Measurements from ENCODE around the gene HBP1.
"Not testable (repeated sequence)": the region's sequence is repeated elsewhere in the genome, so short reads cannot be mapped to it uniquely, and the experiment has no call there.

Gene HBP1, protein sequence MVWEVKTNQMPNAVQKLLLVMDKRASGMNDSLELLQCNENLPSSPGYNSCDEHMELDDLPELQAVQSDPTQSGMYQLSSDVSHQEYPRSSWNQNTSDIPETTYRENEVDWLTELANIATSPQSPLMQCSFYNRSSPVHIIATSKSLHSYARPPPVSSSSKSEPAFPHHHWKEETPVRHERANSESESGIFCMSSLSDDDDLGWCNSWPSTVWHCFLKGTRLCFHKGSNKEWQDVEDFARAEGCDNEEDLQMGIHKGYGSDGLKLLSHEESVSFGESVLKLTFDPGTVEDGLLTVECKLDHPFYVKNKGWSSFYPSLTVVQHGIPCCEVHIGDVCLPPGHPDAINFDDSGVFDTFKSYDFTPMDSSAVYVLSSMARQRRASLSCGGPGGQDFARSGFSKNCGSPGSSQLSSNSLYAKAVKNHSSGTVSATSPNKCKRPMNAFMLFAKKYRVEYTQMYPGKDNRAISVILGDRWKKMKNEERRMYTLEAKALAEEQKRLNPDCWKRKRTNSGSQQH

DNA sequence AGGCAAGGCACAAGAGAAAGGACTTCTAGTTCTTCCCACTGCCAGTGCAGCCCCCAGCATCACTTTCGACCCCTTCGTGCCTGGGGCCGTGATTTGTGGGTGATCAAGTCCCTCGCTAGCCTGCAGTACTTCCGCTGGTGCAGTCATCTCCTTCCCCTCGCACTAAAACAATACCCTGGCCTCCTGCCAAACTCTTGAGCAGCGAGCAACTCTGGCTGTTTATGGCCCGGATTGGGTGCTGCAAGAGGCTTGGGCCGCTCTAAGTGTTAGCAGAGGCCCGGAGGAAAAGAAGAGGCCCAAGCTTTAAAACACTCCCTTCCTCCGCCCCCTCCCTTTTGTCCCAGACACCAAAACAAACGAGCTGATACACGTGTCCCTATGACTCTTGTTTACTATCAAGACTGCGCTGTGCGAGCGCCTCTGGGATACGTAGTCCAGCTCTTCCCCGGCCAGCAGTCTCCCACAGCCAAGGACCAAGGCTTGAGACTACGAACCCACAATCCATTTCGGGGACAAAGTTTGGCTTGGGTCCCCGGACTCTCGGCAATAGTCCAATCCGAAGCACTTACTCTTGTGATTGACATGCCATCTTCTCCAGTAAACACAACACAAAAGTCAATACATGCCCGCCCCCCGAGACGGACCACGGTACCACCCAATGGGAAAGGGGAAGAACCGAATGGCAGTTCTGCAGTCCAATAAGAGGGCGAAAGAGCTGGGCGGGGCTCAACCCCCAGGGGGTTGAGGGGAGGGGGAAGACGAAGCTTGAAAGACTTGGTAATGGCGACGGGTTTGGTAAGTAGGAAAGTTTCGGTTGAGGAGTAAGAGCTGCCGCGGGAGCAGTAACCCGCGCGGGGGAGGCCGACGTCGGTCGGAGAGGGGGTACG lies at the start of gene HBP1:
HBP1 (plus strand) TSS at position 771 of the 887 bp plus-strand sequence. CDS start 10,891 bp downstream, outside the sequence.
- peak; percentile 98 for DNase-seq (ENCODE audit: low read depth)

DNA sequence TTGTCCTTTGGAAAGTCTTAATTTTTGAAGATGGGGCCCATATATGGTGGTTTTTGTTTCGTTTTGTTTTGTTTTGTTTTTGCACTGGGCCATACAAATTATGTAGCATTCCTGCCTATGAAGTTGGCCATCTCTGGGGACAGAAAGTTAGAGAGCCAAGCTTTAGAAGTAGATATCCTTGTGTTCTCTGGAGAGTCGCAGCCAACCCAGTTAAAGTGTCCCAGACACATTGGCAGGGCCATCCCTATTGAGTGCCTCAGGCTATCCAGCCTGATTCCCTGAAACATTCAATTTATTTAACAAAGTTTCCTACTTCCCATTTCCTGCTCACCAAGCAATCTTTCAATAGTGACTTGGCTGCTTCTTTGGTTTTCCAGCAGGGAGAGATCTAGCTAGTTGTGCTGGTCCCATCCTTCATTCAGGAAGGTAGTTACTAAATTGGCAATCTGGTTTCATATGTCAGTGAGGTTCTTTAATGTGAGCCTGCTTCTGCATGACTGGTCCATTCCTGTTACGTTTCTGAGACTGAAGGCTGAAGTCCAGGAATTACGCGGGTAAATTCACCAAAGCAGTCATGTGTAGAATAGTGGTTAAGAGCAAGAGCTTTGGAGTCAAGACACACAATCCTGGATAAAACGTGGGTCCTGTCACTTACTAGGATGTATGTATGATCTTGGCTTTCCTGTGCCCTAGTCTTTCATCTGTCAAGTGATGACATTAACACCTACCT lies 49.3 kb upstream of the HBP1 start:
- DNase-seq (ENCODE audit: low read depth) = no peak

DNA sequence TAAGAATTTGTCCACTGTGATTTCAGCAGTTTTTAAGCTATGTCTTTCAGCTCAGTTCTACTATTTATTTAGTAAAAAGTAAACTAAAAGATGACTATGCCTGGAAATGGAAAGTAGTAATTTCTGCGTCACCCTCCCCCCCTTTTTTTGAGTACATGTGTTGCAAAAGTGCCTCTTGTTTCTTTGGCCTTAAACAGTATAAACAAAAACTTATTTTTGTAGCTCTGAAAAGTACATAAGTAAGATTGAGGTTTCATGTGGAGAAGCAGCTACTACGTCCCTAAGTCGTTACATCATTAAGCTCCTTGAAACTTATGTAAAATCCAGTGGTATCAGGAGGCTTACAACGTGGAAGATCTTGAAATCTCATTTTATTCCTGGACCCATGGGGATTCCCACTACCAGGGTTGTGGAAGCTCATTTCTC lies 46.3 kb upstream of the HBP1 start:
- no peak for DNase-seq (ENCODE audit: low read depth)

DNA sequence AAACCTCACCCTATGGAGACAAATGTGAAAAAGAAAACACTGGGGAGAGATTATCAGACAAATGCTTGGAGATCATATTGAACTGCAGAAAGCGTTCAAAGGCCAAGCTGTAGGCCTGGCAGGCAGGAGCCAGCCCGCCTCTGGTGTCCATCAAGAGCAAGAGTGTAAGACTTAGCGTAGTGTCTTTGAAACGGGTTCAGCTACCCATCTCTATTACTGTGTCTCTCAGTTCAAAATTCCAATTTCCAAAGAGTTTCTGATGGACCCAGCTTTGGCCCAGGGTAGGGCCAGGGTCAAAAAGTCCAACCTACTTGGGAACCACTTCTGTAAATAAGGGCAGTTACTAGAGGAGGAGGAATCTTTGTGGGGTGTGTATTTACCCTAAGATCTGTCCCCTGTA lies 45.4 kb upstream of the HBP1 start:
- no peak for DNase-seq (ENCODE audit: low read depth)

DNA sequence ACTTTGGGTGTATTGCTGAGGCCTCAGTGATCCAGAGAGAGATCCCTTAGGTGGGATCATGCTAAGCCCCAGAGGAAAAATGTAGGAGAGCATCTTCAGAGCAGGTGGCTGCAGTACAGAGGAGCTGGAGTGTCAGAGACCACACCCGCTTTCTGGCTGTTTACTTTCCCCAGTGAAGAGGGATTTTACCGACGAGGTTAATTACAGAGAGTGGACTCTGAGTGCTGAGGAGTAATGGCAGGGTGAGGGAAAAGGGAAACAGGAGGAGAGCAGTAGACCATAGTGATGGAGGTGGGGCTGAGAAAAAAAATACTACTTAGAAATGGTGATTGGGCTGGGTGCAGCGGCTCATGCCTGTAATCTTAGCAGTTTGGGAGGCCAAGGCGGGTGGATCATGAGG lies 43.3 kb upstream of the HBP1 start:
- no peak for DNase-seq (ENCODE audit: low read depth)

DNA sequence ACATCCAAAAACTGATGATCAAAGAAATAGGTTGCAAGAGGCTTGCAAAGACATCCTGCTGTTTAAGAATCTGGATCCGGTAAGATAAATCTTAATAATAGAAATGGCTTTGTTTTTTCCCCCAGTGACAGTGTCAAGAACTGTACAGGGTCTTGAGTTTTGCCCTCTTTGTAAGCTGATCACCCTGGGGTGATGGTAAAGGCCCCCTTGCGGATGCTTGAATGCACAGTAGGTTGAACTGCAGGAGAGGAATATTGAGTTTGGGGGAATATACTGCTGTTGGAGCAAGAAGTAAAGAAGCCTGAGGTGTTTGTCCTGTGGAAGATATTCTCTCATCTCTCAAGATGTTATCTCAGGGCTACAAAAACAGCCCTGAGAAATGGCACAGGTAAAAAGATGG lies 40.6 kb upstream of the HBP1 start:
- no peak for DNase-seq (ENCODE audit: low read depth)

DNA sequence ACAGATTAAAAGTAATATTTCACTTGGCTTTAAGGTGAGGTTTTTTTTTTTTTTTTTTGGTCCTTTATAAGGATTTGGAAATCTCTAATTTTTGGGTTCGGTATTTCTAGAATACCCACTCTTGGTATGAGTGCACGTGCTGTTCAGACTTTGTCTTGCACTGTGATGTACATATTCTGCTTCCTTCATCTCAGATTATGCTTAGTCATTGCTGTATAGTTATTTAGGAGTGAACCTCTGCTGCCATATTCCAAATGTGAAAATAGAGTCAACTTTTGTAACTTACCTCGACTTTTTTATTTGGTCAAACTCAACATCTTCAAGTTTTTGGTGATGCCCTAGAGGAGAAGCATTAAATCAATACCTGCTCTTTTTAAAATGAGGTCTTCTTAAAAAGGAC lies 40.1 kb upstream of the HBP1 start:
- no peak for DNase-seq (ENCODE audit: low read depth)

DNA sequence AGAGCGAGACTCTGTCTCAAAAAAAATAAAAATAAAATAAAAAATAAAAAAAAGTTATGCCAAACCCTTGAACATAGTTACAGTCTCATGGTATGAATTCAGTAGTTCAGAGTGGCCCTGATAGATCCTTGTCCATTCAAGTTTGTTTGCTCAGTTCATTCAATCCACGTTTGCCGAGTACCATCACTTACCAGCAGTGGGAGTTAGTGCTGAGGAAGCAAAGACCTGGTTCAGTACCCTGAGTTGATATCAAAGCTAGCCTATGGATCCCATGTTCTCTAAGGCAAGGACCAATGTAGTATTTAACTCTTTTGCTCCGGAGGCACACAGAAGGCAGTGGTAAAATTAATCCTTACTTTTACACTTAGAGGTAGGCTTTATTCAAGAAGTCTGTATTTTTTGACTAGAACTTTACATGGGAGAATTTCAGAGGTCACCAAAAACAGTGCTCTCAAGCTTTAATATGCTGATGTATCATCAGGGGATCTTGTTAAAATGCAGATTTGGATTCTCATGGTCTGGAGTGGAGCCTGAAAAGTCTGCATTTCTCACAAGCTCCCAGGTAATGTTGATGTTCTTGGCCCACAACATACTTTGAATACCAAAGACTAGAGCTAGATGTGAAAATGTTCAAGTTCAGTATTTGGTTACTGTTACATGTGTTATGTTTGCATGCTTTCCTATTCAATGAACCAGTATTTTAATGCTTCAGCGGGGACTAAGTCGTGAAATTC lies 38.1 kb upstream of the HBP1 start:
- DNase-seq (ENCODE audit: low read depth) = no peak

DNA sequence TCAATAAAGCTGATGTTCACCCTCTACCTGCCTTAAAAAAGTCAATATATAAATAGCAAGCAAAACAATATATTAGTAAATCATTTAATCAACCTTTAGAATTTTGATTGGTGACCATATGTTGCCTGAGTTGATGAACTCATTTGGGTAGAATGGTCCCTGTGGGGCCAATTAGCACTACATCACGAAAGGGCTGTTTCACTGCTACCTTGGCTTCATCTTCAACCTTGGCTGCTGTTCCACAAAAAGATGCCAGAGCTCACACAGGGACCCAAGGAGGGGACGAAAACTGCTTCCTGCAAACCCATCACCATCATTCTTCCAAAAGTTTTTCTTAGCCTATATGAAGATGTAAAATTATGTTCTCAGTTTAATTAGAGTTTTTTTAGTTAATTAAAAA lies 35.4 kb upstream of the HBP1 start:
- DNase-seq (ENCODE audit: low read depth) = no peak

DNA sequence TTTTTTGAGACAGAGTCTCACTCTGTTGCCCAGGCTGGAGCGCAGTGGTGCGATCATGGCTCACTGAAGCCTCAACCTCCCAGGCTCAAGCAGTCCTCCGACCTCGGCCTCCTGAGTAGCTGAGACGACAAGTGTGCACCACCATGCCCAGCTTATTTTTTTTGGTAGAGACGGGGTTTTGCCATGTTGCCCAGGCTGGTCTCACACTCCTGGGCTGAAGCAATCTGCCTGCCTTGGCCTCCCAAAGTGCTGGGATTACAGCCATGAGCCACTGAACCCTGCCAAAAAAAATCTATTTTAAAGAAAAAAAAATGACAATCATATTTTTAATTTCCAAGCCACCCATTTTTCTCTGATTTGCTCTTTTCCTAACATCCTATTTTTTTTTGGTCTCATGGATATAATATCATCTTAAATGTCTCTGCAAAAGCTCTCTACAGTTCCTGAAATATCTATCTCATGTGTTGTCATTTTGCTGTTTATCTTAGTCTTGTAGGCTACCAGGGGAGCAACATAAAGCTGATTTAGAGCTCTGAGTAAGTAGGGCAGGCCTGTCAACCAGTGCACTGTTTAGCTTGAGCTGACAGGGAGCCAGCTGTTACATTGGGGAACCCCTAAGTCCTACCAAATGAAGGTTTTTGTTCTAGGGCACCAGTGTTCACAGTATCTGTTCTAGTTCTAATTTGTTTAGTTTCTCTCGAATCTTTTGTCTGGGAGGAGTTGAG lies 29.9 kb upstream of the HBP1 start:
- DNase-seq (ENCODE audit: low read depth) = no peak

DNA sequence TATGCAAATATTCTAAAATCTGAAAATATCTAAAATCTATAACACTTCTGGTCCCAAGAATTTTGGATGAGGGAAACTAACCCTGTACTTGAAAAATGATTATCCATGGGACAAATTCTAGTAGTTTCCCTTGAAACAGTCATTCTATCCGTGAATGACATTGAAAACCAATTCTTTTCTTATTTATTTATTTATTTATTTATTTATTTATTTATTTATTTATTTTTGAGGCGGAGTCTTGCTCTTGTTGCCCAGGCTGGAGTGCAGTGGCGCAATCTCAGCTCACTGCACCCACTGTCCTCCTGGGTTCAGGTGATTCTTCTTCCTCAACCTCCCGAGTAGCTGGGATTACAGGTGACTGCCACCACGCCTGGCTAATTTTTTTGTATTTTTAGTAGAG lies 24.9 kb upstream of the HBP1 start:
- not testable (repeated sequence) for DNase-seq (ENCODE audit: low read depth)

DNA sequence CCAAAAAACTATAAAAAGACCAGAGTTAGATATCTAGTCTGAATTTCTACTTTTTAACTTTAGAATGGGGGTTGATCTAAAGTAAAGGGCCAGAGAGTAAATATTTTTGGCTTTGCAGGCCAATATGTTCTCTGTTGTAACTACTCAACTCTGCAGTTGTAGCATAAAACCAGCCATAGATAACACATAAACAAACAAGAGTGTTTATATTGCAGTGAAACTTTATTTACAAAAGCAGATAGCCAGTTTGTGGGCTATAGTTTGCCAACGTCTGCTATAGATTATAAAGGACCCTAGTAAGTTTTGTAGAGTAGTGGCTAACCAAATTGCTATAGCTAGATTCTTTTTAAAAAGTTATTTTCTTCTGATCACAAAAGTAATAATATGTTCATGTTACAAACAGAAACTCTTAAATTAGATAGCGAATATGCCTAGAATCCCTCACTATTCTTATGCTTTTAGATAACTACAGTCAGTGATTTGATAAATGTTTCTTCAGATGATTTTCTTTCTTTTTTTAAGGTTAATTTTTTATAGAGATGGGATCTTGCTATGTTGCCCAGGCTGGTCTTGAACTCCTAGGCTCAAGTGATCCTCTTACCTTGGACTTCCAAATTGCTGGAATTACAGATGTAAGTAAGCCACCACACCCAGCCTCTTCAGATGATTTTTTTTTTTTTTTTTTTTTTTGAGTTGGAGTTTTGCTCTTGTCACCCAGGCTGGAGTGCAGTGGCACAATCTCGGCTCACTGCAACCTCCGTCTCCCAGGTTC lies 23.6 kb upstream of the HBP1 start:
- DNase-seq (ENCODE audit: low read depth) = no peak

DNA sequence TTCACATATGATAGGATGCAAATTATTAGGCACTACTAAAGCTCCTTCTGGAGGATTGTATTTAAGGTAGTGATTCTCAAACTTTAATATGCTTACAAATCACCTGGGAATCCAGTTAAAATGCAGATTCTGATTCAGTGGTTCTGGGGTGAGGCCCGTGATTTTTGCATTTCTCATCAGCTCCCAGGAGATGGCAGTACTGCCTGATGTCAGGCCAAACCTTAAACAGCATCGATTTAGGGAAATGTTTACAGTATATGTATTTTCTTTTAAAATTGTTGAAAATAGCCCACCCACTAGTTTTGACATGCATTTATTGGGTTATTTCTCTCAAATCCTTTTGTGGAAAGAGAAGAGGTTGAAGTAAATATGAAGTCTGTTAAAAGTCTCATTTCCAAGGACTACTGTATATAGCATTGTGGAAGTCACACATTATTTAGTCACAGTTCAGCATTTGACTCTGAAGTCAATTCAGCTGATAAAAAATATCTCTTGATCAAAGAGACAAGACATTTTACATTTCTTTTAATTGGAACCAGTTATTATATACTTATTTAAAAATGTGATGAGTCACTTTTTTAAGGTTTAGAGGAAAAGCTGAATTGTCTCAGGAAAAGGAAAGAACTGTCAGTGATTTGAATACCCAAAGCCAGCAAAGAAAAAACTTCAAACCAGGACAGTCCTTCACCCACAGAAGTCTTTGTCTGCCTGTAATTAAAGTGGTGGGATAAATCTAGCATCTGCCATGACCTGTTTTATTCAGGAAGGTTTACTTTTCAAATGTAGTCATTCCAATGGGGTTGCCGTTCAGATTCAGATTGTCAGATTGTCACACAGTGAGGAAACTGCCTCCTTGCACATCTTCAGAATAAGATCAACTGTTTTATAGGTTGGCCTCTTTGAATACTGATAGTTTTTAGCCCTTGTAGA lies 21.1 kb upstream of the HBP1 start:
- no peak for DNase-seq (ENCODE audit: low read depth)

DNA sequence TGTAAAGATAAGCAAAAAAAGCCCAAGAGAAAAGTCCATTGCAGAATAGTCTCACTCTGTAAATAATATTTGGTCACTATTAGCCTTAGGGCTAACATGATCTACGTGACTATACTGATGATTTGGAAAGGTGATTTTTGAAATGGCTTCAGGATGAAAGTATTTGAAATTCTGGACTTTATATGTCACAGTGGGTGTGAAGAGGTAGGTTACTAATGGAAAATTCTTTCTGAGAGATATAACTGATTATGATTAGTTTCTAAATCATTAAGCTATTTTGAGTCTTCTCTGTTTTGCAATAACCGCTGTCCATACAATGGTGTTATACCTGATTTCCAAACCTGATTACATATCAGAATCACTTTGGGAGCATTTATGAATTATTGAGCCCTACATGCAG lies 20.1 kb upstream of the HBP1 start:
- no peak for DNase-seq (ENCODE audit: low read depth)

DNA sequence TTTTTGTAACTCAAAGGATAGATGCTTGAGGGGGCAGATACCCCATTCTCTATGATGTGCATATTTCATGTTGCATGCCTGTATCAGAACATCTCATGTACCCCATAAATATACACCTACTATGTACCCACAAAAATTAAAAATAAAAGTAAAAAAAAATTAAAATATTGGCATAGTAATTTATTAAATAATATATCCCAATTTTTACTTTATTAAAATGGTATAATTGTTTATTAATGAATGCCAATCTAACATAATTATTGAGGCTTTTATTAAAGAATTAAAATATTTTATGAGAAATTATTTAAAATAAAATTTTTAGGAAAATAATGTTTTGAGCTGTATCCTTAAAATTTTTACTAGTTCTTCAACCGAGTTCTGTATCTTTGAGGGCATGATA lies 18.9 kb upstream of the HBP1 start:
- no peak for DNase-seq (ENCODE audit: low read depth)

DNA sequence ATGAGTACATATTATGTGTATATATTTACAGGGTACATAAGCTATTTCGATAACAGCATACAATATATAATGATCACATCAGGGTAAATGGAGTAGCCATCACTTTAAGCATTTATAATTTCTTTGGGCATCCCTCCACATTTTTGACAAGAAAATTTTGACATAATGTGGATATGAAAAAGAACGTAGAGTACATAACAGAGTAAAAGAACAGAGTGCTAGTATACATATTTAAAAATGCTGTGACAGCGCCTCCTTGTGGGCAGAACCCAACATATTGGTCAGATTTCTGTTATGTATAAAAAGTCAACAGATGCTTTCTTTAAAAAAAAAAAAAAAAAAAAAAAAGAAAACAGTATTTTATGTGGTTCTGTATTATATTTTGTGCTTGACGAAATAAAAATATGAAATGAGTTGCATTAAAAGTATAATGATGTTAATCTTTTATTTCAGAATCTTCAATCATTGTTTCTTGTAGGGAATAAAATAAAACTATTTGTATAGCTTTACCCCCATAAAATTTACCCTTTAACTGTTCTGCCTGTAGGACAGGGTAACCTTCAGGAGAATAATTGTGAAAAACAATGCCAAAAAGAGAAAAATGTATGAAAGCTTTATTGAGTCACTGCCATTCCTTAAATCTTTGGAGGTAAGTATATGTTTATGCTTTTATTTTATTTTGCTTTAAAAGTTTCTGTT lies 18.3 kb upstream of the HBP1 start:
- DNase-seq (ENCODE audit: low read depth) = peak; percentile 47

DNA sequence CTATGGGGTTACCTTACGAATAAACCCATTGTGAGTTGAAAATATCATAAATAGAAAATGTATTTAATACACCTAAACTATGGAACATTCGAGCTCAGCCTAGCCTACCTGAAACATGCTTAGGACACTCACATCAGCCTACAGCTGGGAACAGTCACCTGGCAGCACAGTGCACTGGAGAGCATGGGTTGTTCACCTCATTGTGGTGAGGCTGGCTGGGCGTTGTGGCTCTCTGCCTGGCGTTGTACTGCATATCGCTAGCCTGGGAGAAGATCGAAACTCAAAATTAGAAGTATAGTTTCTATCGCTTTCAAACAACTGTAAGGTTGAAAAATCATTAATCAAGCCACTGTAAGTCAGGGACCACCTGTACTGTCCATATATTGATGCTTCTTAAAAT lies 17.3 kb upstream of the HBP1 start:
- DNase-seq (ENCODE audit: low read depth) = no peak

DNA sequence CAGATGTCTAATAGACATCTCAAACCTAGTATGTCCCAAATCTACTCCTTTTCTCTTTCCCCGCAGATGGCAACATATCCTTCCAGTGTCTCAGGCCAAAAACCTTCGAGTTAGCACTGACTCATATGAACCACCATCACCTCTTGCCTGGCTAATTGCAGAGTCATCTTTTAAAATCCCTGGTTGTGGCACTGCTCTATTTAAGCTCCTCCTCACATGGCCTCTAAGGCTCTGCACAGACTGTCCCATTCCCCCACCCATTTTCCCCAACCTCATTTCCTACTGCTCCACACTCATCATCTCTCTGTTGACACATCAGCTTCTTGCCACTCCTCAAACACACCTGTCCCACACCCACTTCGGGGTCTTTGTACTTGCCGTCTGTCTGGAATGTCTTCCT lies 16.8 kb upstream of the HBP1 start:
- DNase-seq (ENCODE audit: low read depth) = no peak
